Ishikawa (cell line): Measurements from ENCODE around the gene COX8C.

ENCODE experiments used
- CEBPB ChIP-seq: IDR thresholded peaks from 2 replicates; pipeline ENCODE4 v1.6.1; 2012
- EP300 ChIP-seq: IDR thresholded peaks from 2 replicates; pipeline ENCODE4 v1.6.1; 2012; ENCODE audit warnings: borderline replicate concordance
- REST ChIP-seq: IDR thresholded peaks from 2 replicates; pipeline ENCODE4 v1.6.1; 2012; ENCODE audit warnings: low read depth, mild to moderate bottlenecking
- TCF12 ChIP-seq: IDR thresholded peaks from 2 replicates; pipeline ENCODE4 v1.6.1; 2012; ENCODE audit warnings: low read depth
- TEAD4 ChIP-seq: IDR thresholded peaks from 2 replicates; pipeline ENCODE4 v1.6.1; 2012
- YY1 ChIP-seq: IDR thresholded peaks from 2 replicates; pipeline ENCODE4 v1.6.1; 2012; ENCODE audit warnings: low read depth

GRCh38 chr14:93396456-93396855 is 49.5 kb downstream of the COX8C start:
- TF ChIP-seq REST (no peak), CEBPB (no peak), TEAD4 (no peak), YY1 (no peak), TCF12 (no peak), EP300 (no peak)
